Ovary (tissue), 9 donors: Measurements from ENCODE around the gene OR2T29. TPM values are rescaled to one million over a fixed set of nuclear protein-coding genes. Genes with fewer than 3 reads are reported as not detected.
"Not testable (repeated sequence)": the region's sequence is repeated elsewhere in the genome, so short reads cannot be mapped to it uniquely, and the experiment has no call there.

ENCODE experiments used
- DNase-seq, 5 donors: peaks; one replicate each; pipeline ENCODE4 v3.0.0-alpha.2; 2019 to 2020
- H3K27ac ChIP-seq, 2 donors: fragments of 200-600 bp; one replicate each; pipeline versions ENCODE4 v1.5.1 to v1.8.0; 2019 to 2022
- H3K27me3 ChIP-seq: fragments of 200-600 bp; one replicate; pipeline ENCODE4 v1.8.0; 2022
- H3K36me3 ChIP-seq: fragments of 200-600 bp; sonication (generic); one replicate; pipeline ENCODE4 v1.5.1; 2019
- H3K4me1 ChIP-seq: one replicate; pipeline ENCODE4 v1.8.1; 2013; ENCODE audit warnings: mild to moderate bottlenecking, moderate library complexity; ENCODE audit not compliant: insufficient read depth
- H3K4me3 ChIP-seq: fragments of 200-600 bp; sonication (generic); one replicate; pipeline ENCODE4 v1.5.1; 2017
- H3K9me3 ChIP-seq, 2 donors: fragments of 200-600 bp in 1 of 2; sonication (generic) in 1 of 2; one replicate each; pipeline versions ENCODE4 v1.5.1 to v1.8.1; 2013 to 2019; ENCODE audit warnings: mild to moderate bottlenecking in 1 of 2, moderate library complexity in 1 of 2
- CTCF ChIP-seq, 3 donors: fragments of 450-650 bp in 2 of 3; fragments of 200-600 bp in 1 of 3; IDR thresholded peaks; one replicate each; pipeline versions ENCODE4 v1.5.1 to v1.8.0; 2016 to 2022; ENCODE audit warnings: antibody characterized with exemption in 3 of 3, mild to moderate bottlenecking in 1 of 3
- EP300 ChIP-seq: sonication (generic); formaldehyde crosslinking; IDR thresholded peaks from one replicate; pipeline ENCODE4 v1.6.1; 2017; ENCODE audit warnings: antibody characterized with exemption
- POLR2A ChIP-seq: fragments of 450-650 bp; IDR thresholded peaks from one replicate; pipeline ENCODE4 v1.6.1; 2017; ENCODE audit warnings: antibody characterized with exemption, mild to moderate bottlenecking, moderate library complexity
- WGBS, 3 donors: extraction: QIAGEN DNeasy Blood & Tissue Kit in 1 of 3; methylation state at CpG; one replicate each; pipeline versions ENCODE4 v1.1.5 to v1.1.7; 2013 to 2017; 5-methylcytosine and 5-hydroxymethylcytosine counted together
- intact Hi-C, 4 donors: fragments of 100-400 bp; cut with DNase I; formaldehyde crosslinking; loops; one replicate each; pipeline versions ENCODE4 v1.11.0 to v1.15.1; 2022 to 2023
- polyA plus RNA-seq, 2 donors: library from polyadenylated mRNA; stranded (reverse); fragments of 200-250 nt in 1 of 2; fragments of 350-450 nt in 1 of 2; fragmentation: Illumina TruSeq in 1 of 2; extraction: RNeasy Lipid Tissue Mini Kit (QIAGEN cat#74804) in 1 of 2; gene quantifications; one replicate each; pipeline ENCODE4 v1.2.3, GENCODE V29; 2013 to 2014
- total RNA-seq, 7 donors: library from RNA; depleted of rRNA in 2 of 7; stranded (reverse); fragments of >200 nt in 2 of 7; fragmentation: NEBNext Ultra II Directional in 3 of 7; extraction: Animal tissue kit (Norgen Biotek cat#: 25700) in 3 of 7; gene quantifications; one replicate each; pipeline versions ENCODE4 v1.1.0 to v1.2.4, GENCODE V29; 2016 to 2023
- donor health status: DM: no; HTN: no; CAD: no; lungs with moderate emphysema.
- donor health status: DM: no; HTN: no; CAD: no.
- donor health status: Bipolar disorder and iron deficiency.
- donor health status: DM: yes; HTN: yes; CAD: no.
- donor health status: DM: no; HTN: no; CAD: no.
- donor health status: DM: yes; HTN: yes; CAD: no.

OR2T29 gene
- total and polyA plus RNA-seq, 9 donors, result not detected

GRCh38 chr1:248585266-248585665 lies 22.7 kb upstream of the OR2T29 start:
- H3K27ac ChIP-seq, result no peak overlapping the region
- H3K27me3 ChIP-seq, result no peaks in the 10 kb centered on the region
- H3K9me3 ChIP-seq, result no peaks in the 10 kb centered on the region
- no peaks in the 10 kb centered on the region for H3K36me3 ChIP-seq
- WGBS, 3 donors, result 73 to 84% (median 80%) methylated on average over 3 of the region's 3 CpGs
- no peak overlapping the region for H3K4me3 ChIP-seq
- DNase-seq, result no peak
- TF ChIP-seq CTCF (IDR thresholded peaks at IDR 0.05) (no peak), EP300 (no peak), POLR2A (no peak)
- intact Hi-C loops, result no loop called here
- no peaks in the 10 kb centered on the region for H3K4me1 ChIP-seq

GRCh38 chr1:248576260-248576980 lies 13.8 kb upstream of the OR2T29 start:
- no peaks in the 10 kb centered on the region for H3K27me3 ChIP-seq
- intact Hi-C loops, result no loop called here
- no peak for TF ChIP-seq CTCF (IDR thresholded peaks at IDR 0.05)
- no peak for TF ChIP-seq POLR2A
- no peak for TF ChIP-seq EP300
- no peaks in the 10 kb centered on the region for H3K9me3 ChIP-seq
- no peak overlapping the region for H3K4me3 ChIP-seq
- no peak overlapping the region for H3K27ac ChIP-seq
- no peak for DNase-seq
- H3K36me3 ChIP-seq, result no peaks in the 10 kb centered on the region
- H3K4me1 ChIP-seq, result no peaks in the 10 kb centered on the region
- 69 to 82% (median 73%) methylated on average over 9 of the region's 9 CpGs for WGBS, 3 donors

- 77 to 93% (median 83%) methylated on average over 3 of the region's 3 CpGs for WGBS, 3 donors
- H3K9me3 ChIP-seq, intact Hi-C loops, H3K4me3 ChIP-seq, H3K4me1 ChIP-seq, H3K36me3 ChIP-seq, H3K27me3 ChIP-seq, DNase-seq, H3K27ac ChIP-seq: not testable (repeated sequence)
Measured at GRCh38 chr1:248574657-248575056, 12.1 kb upstream of the OR2T29 start, which contains the start of gene OR2T34. OR2T34 (minus strand) TSS chr1:248574757; CDS start chr1:248574757, 0 bp downstream.

GRCh38 chr1:248573856-248574255 lies 11.3 kb upstream of the OR2T29 start:
- H3K4me3 ChIP-seq, DNase-seq, H3K27ac ChIP-seq, H3K9me3 ChIP-seq, H3K4me1 ChIP-seq, intact Hi-C loops, H3K27me3 ChIP-seq, H3K36me3 ChIP-seq: not testable (repeated sequence)
- 80 to 84% (median 84%) methylated on average over 5 to 6 of the region's 8 CpGs for WGBS, 3 donors

GRCh38 chr1:248572049-248572448 lies 9.5 kb upstream of the OR2T29 start:
- H3K27ac ChIP-seq, H3K4me3 ChIP-seq, DNase-seq, H3K27me3 ChIP-seq, H3K9me3 ChIP-seq, H3K36me3 ChIP-seq, H3K4me1 ChIP-seq, intact Hi-C loops: not testable (repeated sequence)
- no CpG with 5 or more reads among the region's 1 CpG for WGBS, 3 donors

- H3K4me3 ChIP-seq, intact Hi-C loops, H3K4me1 ChIP-seq, DNase-seq, H3K27me3 ChIP-seq, H3K9me3 ChIP-seq, H3K27ac ChIP-seq, H3K36me3 ChIP-seq: not testable (repeated sequence)
- WGBS, 3 donors, result 77 to 82% (median 79%) methylated on average over 3 of the region's 3 CpGs
Measured at GRCh38 chr1:248570811-248571210, 8.2 kb upstream of the OR2T29 start.

GRCh38 chr1:248569049-248569448 lies 6.5 kb upstream of the OR2T29 start:
- H3K27ac ChIP-seq, H3K4me3 ChIP-seq, H3K4me1 ChIP-seq, H3K36me3 ChIP-seq, H3K9me3 ChIP-seq, H3K27me3 ChIP-seq, DNase-seq, intact Hi-C loops: not testable (repeated sequence)
- WGBS, 3 donors, result 21 to 44% (median 24%) methylated on average over 2 of the region's 2 CpGs

GRCh38 chr1:248565530-248566373 lies 3.2 kb upstream of the OR2T29 start:
- intact Hi-C loops, result not testable (repeated sequence)

GRCh38 chr1:248551027-248551426 lies 11.5 kb downstream of the OR2T29 start:
- H3K4me1 ChIP-seq, H3K36me3 ChIP-seq, H3K27ac ChIP-seq, DNase-seq, H3K4me3 ChIP-seq, H3K27me3 ChIP-seq, H3K9me3 ChIP-seq, intact Hi-C loops: not testable (repeated sequence)
- no CpG with 5 or more reads among the region's 6 CpGs for WGBS, 3 donors

More at GRCh38 chr1:248565530-248566373, 3.2 kb upstream of the OR2T29 start:
- not testable (repeated sequence) for H3K4me1 ChIP-seq, H3K27me3 ChIP-seq, H3K36me3 ChIP-seq, DNase-seq, H3K9me3 ChIP-seq, H3K4me3 ChIP-seq, H3K27ac ChIP-seq
- 65 to 71% (median 68%) methylated on average over 11 of the region's 11 CpGs for WGBS, 3 donors
